K562 (cell line): ENCODE results near the gene CREB3L2. TPM values are rescaled to one million over a fixed set of nuclear protein-coding genes. Genes with fewer than 3 reads are reported as not detected.

Experiments
- BCLAF1 ChIP-seq, 2 experiments: fragments of 450-650 bp in 1 of 2; IDR thresholded peaks; 2 replicates each; pipeline ENCODE4 v1.6.1; 2011 to 2017; ENCODE audit warnings: low read depth in 2 of 2, antibody characterized with exemption in 1 of 2, borderline replicate concordance in 1 of 2, low read length in 1 of 2, mild to moderate bottlenecking in 1 of 2, mixed read lengths in 1 of 2; ENCODE audit not compliant: control insufficient read depth in 1 of 2
- CBFA2T3 ChIP-seq: fragments of 450-650 bp; IDR thresholded peaks from 2 replicates; pipeline ENCODE4 v1.6.1; 2017
- CBX5 ChIP-seq: IDR thresholded peaks from 2 replicates; pipeline ENCODE4 v1.6.1; 2014; ENCODE audit warnings: low read depth, borderline replicate concordance
- CC2D1A ChIP-seq: fragments of 450-650 bp; IDR thresholded peaks from 2 replicates; pipeline ENCODE4 v1.6.1; 2017; ENCODE audit warnings: mild to moderate bottlenecking
- CREM ChIP-seq: IDR thresholded peaks from 2 replicates; pipeline ENCODE4 v1.6.1; 2014; ENCODE audit warnings: antibody characterized with exemption, low read depth
- CUX1 ChIP-seq: fragments of 200-800 bp; sonication (Bioruptor generic); IDR thresholded peaks from 2 replicates; pipeline ENCODE4 v1.6.1; 2016; ENCODE audit warnings: missing genetic modification characterization, missing compliant biosample characterization
- E2F6 ChIP-seq, 2 experiments: IDR thresholded peaks; 2 replicates each; pipeline ENCODE4 v1.6.1; 2011; ENCODE audit warnings: borderline replicate concordance in 1 of 2, control low read depth in 1 of 2, low read depth in 1 of 2, low read length in 1 of 2, mild to moderate bottlenecking in 1 of 2, mixed read lengths in 1 of 2, moderate library complexity in 1 of 2; ENCODE audit not compliant: insufficient read depth in 1 of 2, insufficient read length in 1 of 2, poor library complexity in 1 of 2, severe bottlenecking in 1 of 2; ENCODE audit errors: extremely low read depth in 1 of 2
- JUNB ChIP-seq: fragments of 450-650 bp; formaldehyde crosslinking; conservative IDR thresholded peaks from 2 replicates; pipeline ENCODE4 v1.4.0; 2020; ENCODE audit warnings: mild to moderate bottlenecking
- POLR2H ChIP-seq: IDR thresholded peaks from 2 replicates; pipeline ENCODE4 v1.6.1; 2016; ENCODE audit warnings: missing genetic modification characterization, low read depth, mild to moderate bottlenecking, control low read depth, missing compliant biosample characterization, moderate library complexity
- RBM17 ChIP-seq: fragments of 200-400 bp; formaldehyde crosslinking; IDR thresholded peaks from 2 replicates; pipeline ENCODE4 v1.6.1; 2017; ENCODE audit warnings: low read depth, mild to moderate bottlenecking, low read length, borderline replicate concordance
- RCOR1 ChIP-seq, 2 experiments: IDR thresholded peaks; 2 replicates each; pipeline ENCODE4 v1.6.1; 2012; ENCODE audit warnings: low read depth in 2 of 2, low read length in 2 of 2, borderline replicate concordance in 1 of 2, improper control_type of control experiment in 1 of 2
- TRIM24 ChIP-seq, 2 experiments: fragments of 450-650 bp; IDR thresholded peaks; 2 replicates each; pipeline ENCODE4 v1.6.1; 2016
- ZNF316 ChIP-seq: fragments of 450-650 bp; IDR thresholded peaks from 2 replicates; pipeline ENCODE4 v1.6.1; 2016
- polyA plus RNA-seq, 8 experiments: library from polyadenylated mRNA; depleted of rRNA in 4 of 8; stranded (reverse) in 5 of 8; unstranded in 3 of 8; fragments of >200 nt; fragmentation: Nextera tagmentation in 2 of 8; fragmentation: Illumina TruSeq in 1 of 8; extraction: Ambion mirVana in 2 of 8; extraction: Trizol in 1 of 8; gene quantifications; 2 replicates each; pipeline versions ENCODE4 v1.2.1 to v1.2.3, GENCODE V29; 2011 to 2014; ENCODE audit warnings: inconsistent platforms in 1 of 8, missing spikeins in 1 of 8
- total RNA-seq, 7 experiments: library from RNA; depleted of rRNA in 6 of 7; stranded (reverse); fragments of >200 nt in 6 of 7; fragmentation: Illumina TruSeq in 2 of 7; extraction: Trizol in 2 of 7; gene quantifications; 2 replicates each; pipeline versions ENCODE4 v1.2.1 to v1.2.3, GENCODE V29; 2011 to 2021; ENCODE audit warnings: low replicate concordance in 1 of 7
- TF ChIP-seq, protein P1 (sequence below): fragments of 450-650 bp; IDR thresholded peaks from 2 replicates; pipeline ENCODE4 v1.7.0; 2016; ENCODE audit warnings: borderline replicate concordance
- TF ChIP-seq, protein P2 (sequence below), 2 experiments: fragments of 450-650 bp in 1 of 2; sonication (generic) in 1 of 2; formaldehyde crosslinking in 1 of 2; IDR thresholded peaks in 1 of 2; conservative IDR thresholded peaks in 1 of 2; 2 replicates each; pipeline versions ENCODE4 v1.6.1 to v1.8.1; 2016 to 2023; ENCODE audit warnings: mild to moderate bottlenecking in 2 of 2, moderate library complexity in 2 of 2, inconsistent platforms in 1 of 2, missing genetic modification reagents in 1 of 2

CREB3L2 gene
- total and polyA plus RNA-seq, 9 of the 15 experiments (the other 6 are each of a cell fraction or from before 2014, with no cell fraction given): 7.1 to 45.6 (median 15.8) TPM

DNA sequence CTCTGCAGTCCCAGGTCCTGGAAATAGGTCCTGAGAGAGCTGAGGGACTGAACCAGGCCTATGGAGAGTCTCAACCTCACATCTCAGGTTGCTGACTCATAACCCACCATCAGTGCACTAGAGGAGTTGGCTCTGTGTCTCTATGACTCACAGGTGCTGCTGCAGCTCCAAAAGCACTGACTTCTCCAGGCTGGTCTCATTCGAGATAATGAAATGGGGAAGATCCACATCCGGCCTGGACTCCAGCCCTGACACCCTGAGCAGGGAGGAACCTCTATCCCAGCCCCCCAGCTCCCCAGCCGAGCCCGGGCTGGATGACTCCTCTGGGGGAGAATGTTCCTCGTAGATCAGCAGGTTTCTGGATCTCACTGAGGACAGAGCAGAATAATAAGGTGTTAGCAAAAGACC, 119.6 kb downstream of the CREB3L2 start (continued):
- peak in 1 of 2 experiments; percentile 7 for TF ChIP-seq E2F6 (IDR thresholded peaks at IDR 0.05; ENCODE audit: borderline replicate concordance in 1 of 2, extremely low read depth in 1 of 2, insufficient read depth in 1 of 2, insufficient read length in 1 of 2, low read depth in 1 of 2, low read length in 1 of 2, poor library complexity in 1 of 2, severe bottlenecking in 1 of 2)
- peak; percentile 58; the same call in 1 of the 2 replicates for TF ChIP-seq CREM
- TF ChIP-seq RBM17: no peak
- no peak for TF ChIP-seq BCLAF1 (IDR thresholded peaks at IDR 0.05; ENCODE audit: borderline replicate concordance in 1 of 2, control insufficient read depth in 1 of 2, low read depth in 2 of 2, low read length in 1 of 2)
- TF ChIP-seq ZNF316: peak; percentile 79
- peak; percentile 32 to 80; a peak in 3 of 4 replicates for TF ChIP-seq TRIM24 (IDR thresholded peaks at IDR 0.05)
- TF ChIP-seq CBFA2T3: peak; percentile 65
- no peak for TF ChIP-seq CUX1 (CRISPR knock-in tag)
- TF ChIP-seq, protein P1, sequence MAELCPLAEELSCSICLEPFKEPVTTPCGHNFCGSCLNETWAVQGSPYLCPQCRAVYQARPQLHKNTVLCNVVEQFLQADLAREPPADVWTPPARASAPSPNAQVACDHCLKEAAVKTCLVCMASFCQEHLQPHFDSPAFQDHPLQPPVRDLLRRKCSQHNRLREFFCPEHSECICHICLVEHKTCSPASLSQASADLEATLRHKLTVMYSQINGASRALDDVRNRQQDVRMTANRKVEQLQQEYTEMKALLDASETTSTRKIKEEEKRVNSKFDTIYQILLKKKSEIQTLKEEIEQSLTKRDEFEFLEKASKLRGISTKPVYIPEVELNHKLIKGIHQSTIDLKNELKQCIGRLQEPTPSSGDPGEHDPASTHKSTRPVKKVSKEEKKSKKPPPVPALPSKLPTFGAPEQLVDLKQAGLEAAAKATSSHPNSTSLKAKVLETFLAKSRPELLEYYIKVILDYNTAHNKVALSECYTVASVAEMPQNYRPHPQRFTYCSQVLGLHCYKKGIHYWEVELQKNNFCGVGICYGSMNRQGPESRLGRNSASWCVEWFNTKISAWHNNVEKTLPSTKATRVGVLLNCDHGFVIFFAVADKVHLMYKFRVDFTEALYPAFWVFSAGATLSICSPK: no peak
- TF ChIP-seq, protein P2, sequence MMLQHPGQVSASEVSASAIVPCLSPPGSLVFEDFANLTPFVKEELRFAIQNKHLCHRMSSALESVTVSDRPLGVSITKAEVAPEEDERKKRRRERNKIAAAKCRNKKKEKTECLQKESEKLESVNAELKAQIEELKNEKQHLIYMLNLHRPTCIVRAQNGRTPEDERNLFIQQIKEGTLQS (IDR thresholded peaks at IDR 0.05): peak; percentile 93
- TF ChIP-seq, protein P2 (CRISPR knock-in tag; conservative IDR thresholded peaks at IDR 0.05): 0 out of 2 replicates have a peak, but pooled peaks have one; percentile 26
- peak; percentile 39; the same call in 1 of the 2 replicates for TF ChIP-seq CBX5
- TF ChIP-seq JUNB (CRISPR knock-in tag): peak; percentile 89
- no peak for TF ChIP-seq POLR2H (tag)
- TF ChIP-seq CC2D1A: no peak
- TF ChIP-seq RCOR1 (IDR thresholded peaks at IDR 0.05; ENCODE audit: borderline replicate concordance in 1 of 2, low read depth in 2 of 2, low read length in 2 of 2): peak; percentile 66 to 90
